HepG2 (cell line): ENCODE results near the gene WDR47. TPM values are rescaled to one million over a fixed set of nuclear protein-coding genes. Genes with fewer than 3 reads are reported as not detected.

Experiments used
- DMTF1 ChIP-seq: sonication (generic); formaldehyde crosslinking; IDR thresholded peaks from 2 replicates; pipeline ENCODE4 v1.4.0; 2020; ENCODE audit warnings: mild to moderate bottlenecking, missing genetic modification reagents
- FOXA1 ChIP-seq, 2 experiments: fragments of 450-650 bp in 1 of 2; sonication (generic) in 1 of 2; formaldehyde crosslinking in 1 of 2; IDR thresholded peaks; 2 replicates each; pipeline versions ENCODE4 v1.4.0 to v1.6.1; 2016 to 2020; ENCODE audit warnings: missing genetic modification reagents in 1 of 2
- HDAC2 ChIP-seq: sonication (generic); formaldehyde crosslinking; IDR thresholded peaks from 2 replicates; pipeline ENCODE4 v1.4.0; 2020; ENCODE audit warnings: missing genetic modification reagents
- KLF11 ChIP-seq: IDR thresholded peaks from 2 replicates; pipeline ENCODE4 v1.6.1; 2016; ENCODE audit warnings: missing compliant biosample characterization
- MTERF4 ChIP-seq: sonication (generic); formaldehyde crosslinking; IDR thresholded peaks from 2 replicates; pipeline ENCODE4 v1.8.0; 2023; ENCODE audit warnings: mild to moderate bottlenecking, missing genetic modification reagents
- PBX2 ChIP-seq: IDR thresholded peaks from 2 replicates; pipeline ENCODE4 v1.6.1; 2016; ENCODE audit warnings: control low read depth
- SOX13 ChIP-seq, 3 experiments: fragments of 450-650 bp in 1 of 3; sonication (generic) in 1 of 3; formaldehyde crosslinking in 1 of 3; IDR thresholded peaks in 2 of 3; conservative IDR thresholded peaks in 1 of 3; 2 replicates each; pipeline versions ENCODE4 v1.5.0 to v1.6.1; 2016 to 2020; ENCODE audit warnings: antibody characterized with exemption in 1 of 3, mild to moderate bottlenecking in 1 of 3, missing compliant biosample characterization in 1 of 3, missing genetic modification reagents in 1 of 3, moderate library complexity in 1 of 3
- TGIF2 ChIP-seq: IDR thresholded peaks from 2 replicates; pipeline ENCODE4 v1.6.1; 2016; ENCODE audit warnings: control low read depth, missing compliant biosample characterization
- ZC3H4 ChIP-seq: sonication (generic); formaldehyde crosslinking; IDR thresholded peaks from 2 replicates; pipeline ENCODE4 v1.4.0; 2020; ENCODE audit warnings: missing genetic modification reagents, borderline replicate concordance
- ZNF367 ChIP-seq: sonication (generic); formaldehyde crosslinking; IDR thresholded peaks from 2 replicates; pipeline ENCODE4 v1.4.0; 2020; ENCODE audit warnings: missing genetic modification reagents, borderline replicate concordance
- ZNF468 ChIP-seq: sonication (generic); formaldehyde crosslinking; IDR thresholded peaks from 2 replicates; pipeline ENCODE4 v1.8.0; 2022; ENCODE audit warnings: mild to moderate bottlenecking, moderate library complexity, missing genetic modification reagents
- ZNF570 ChIP-seq: sonication (generic); formaldehyde crosslinking; IDR thresholded peaks from 2 replicates; pipeline ENCODE4 v1.4.0; 2020; ENCODE audit warnings: mild to moderate bottlenecking, missing genetic modification reagents, borderline replicate concordance
- ZNF709 ChIP-seq: sonication (generic); formaldehyde crosslinking; IDR thresholded peaks from 2 replicates; pipeline ENCODE4 v1.5.0; 2020; ENCODE audit warnings: mild to moderate bottlenecking, missing genetic modification reagents
- ZSCAN9 ChIP-seq: IDR thresholded peaks from 2 replicates; pipeline ENCODE4 v1.6.1; 2016; ENCODE audit warnings: borderline replicate concordance
- polyA plus RNA-seq, 8 experiments: library from polyadenylated mRNA; depleted of rRNA in 3 of 8; stranded (reverse) in 7 of 8; unstranded in 1 of 8; fragments of >200 nt; fragmentation: Illumina TruSeq in 4 of 8; extraction: Trizol in 4 of 8; gene quantifications; 2 replicates each; pipeline versions ENCODE4 v1.2.1 to v1.2.3, GENCODE V29; 2011 to 2016; ENCODE audit warnings: low read depth in 4 of 8, missing spikeins in 1 of 8, mixed read lengths in 1 of 8; ENCODE audit not compliant: insufficient read depth in 1 of 8
- total RNA-seq, 5 experiments: library from RNA; depleted of rRNA; stranded (reverse); fragments of >200 nt; fragmentation: Illumina TruSeq; extraction: Trizol; gene quantifications; 2 replicates each; pipeline ENCODE4 v1.2.3, GENCODE V29; 2016; ENCODE audit warnings: low read depth in 1 of 5
- TF ChIP-seq, protein P1 (sequence below): sonication (generic); formaldehyde crosslinking; IDR thresholded peaks from 2 replicates; pipeline ENCODE4 v1.4.0; 2020; ENCODE audit warnings: missing genetic modification reagents, low read depth, mild to moderate bottlenecking, borderline replicate concordance
- TF ChIP-seq, protein P2 (sequence below): sonication (generic); formaldehyde crosslinking; conservative IDR thresholded peaks from 2 replicates; pipeline ENCODE4 v1.8.0; 2022; ENCODE audit warnings: missing genetic modification reagents

WDR47 gene
- total and polyA plus RNA-seq, 2 of the 13 experiments (the other 11 are each of a cell fraction or from before 2014, with no cell fraction given): 4.3 to 5.9 TPM

- TF ChIP-seq PBX2 (CRISPR knock-in tag) (peak; percentile 77), ZNF367 (CRISPR knock-in tag) (no peak), MTERF4 (no peak), ZSCAN9 (no peak), ZC3H4 (no peak), ZNF468 (CRISPR knock-in tag) (no peak), FOXA1 (IDR thresholded peaks at IDR 0.05) (no peak), FOXA1 (CRISPR knock-in tag; IDR thresholded peaks at IDR 0.05) (0 out of 2 replicates have a peak, but pooled peaks have one; percentile 3), KLF11 (CRISPR knock-in tag) (no peak), HDAC2 (CRISPR knock-in tag) (no peak), ZNF709 (no peak), TGIF2 (CRISPR knock-in tag) (no peak), SOX13 (IDR thresholded peaks at IDR 0.05) (no peak), SOX13 (CRISPR knock-in tag; conservative IDR thresholded peaks at IDR 0.05 in 1 of 2, IDR thresholded peaks at IDR 0.05 in 1 of 2) (peak in 1 of 2 experiments; percentile 27; a peak in 1 of 4 replicates), DMTF1 (CRISPR knock-in tag) (no peak), ZNF570 (CRISPR knock-in tag) (no peak)
- TF ChIP-seq, protein P1, sequence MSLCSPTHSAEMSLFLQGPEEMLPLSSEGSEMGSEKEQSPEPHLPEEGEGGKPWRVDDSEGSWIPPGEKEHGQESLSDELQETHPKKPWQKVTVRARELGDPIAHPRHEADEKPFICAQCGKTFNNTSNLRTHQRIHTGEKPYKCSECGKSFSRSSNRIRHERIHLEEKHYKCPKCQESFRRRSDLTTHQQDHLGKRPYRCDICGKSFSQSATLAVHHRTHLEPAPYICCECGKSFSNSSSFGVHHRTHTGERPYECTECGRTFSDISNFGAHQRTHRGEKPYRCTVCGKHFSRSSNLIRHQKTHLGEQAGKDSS (CRISPR knock-in tag): no peak
- TF ChIP-seq, protein P2, sequence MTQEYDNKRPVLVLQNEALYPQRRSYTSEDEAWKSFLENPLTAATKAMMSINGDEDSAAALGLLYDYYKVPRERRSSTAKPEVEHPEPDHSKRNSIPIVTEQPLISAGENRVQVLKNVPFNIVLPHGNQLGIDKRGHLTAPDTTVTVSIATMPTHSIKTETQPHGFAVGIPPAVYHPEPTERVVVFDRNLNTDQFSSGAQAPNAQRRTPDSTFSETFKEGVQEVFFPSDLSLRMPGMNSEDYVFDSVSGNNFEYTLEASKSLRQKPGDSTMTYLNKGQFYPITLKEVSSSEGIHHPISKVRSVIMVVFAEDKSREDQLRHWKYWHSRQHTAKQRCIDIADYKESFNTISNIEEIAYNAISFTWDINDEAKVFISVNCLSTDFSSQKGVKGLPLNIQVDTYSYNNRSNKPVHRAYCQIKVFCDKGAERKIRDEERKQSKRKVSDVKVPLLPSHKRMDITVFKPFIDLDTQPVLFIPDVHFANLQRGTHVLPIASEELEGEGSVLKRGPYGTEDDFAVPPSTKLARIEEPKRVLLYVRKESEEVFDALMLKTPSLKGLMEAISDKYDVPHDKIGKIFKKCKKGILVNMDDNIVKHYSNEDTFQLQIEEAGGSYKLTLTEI (CRISPR knock-in tag): no peak
- TF ChIP-seq, all 625 proteins: peak for 11
Observed at GRCh38 chr1:109083923-109084322, 42.0 kb upstream of the WDR47 start (continued).
